Testis (tissue), 2 donors: ENCODE measurements around the gene SEH1L.

Experiments
- POLR2A ChIP-seq: fragments of 450-650 bp; IDR thresholded peaks from one replicate; pipeline ENCODE4 v1.6.1; 2017; ENCODE audit warnings: antibody characterized with exemption, mild to moderate bottlenecking, moderate library complexity
- TF ChIP-seq, protein P1 (sequence below), 3 experiments: fragments of 450-650 bp in 2 of 3; fragments of 200-600 bp in 1 of 3; sonication (generic) in 1 of 3; IDR thresholded peaks; one replicate each; pipeline ENCODE4 v1.5.1; 2016 to 2019; ENCODE audit warnings: antibody characterized with exemption in 3 of 3, mild to moderate bottlenecking in 2 of 3, moderate library complexity in 1 of 3

DNA sequence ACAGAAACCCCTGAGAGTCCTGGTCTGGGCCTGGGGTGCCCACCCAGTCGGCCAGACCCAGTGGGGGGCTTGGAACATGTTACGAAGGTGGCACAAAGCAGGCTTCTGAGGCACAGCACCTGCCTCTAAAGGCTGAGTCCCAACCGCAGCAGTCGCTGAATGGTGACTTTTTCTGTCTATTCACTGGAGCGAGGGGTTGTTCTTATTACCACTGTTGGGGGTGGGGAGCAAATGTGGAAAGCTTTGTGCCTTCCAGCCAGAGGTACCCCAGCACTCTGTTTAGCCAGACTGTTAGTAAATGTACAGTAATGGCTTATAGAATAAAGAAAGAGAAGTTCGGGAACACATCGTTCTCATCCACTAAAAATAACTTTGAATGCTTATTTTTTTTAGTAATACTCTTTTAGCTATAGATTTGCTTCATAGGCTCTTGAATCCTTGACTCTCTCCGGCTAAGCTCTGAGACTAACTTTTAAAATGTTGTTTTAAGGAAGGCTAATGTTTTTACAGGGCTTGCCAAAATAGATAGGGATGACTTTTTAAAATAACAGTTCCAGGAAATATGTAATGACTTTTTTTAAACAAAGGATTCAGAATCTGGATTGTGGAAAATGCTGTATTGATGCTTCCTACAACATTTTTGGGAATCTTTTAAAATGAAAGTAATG is 40.4 kb upstream of the SEH1L start:
- TF ChIP-seq POLR2A = no peak
- TF ChIP-seq, protein P1, sequence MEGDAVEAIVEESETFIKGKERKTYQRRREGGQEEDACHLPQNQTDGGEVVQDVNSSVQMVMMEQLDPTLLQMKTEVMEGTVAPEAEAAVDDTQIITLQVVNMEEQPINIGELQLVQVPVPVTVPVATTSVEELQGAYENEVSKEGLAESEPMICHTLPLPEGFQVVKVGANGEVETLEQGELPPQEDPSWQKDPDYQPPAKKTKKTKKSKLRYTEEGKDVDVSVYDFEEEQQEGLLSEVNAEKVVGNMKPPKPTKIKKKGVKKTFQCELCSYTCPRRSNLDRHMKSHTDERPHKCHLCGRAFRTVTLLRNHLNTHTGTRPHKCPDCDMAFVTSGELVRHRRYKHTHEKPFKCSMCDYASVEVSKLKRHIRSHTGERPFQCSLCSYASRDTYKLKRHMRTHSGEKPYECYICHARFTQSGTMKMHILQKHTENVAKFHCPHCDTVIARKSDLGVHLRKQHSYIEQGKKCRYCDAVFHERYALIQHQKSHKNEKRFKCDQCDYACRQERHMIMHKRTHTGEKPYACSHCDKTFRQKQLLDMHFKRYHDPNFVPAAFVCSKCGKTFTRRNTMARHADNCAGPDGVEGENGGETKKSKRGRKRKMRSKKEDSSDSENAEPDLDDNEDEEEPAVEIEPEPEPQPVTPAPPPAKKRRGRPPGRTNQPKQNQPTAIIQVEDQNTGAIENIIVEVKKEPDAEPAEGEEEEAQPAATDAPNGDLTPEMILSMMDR (IDR thresholded peaks at IDR 0.05) = no peak
